DOHH2 (cell line): ENCODE measurements around the gene TMEM79.
A peak's percentile ranks its signal among the peaks of the same experiment; 100 is the strongest.

Experiments
- H3F3A ChIP-seq: fragments of 200-600 bp; sonication (generic), shearing (Covaris generic); 2 replicates; pipeline ENCODE4 v1.6.0; 2016; ENCODE audit warnings: antibody characterized with exemption, mild to moderate bottlenecking; ENCODE audit not compliant: control insufficient read depth, insufficient read depth
- H3K27ac ChIP-seq: fragments of 200-600 bp; sonication (generic); 2 replicates; pipeline ENCODE4 v1.5.1; 2014; ENCODE audit warnings: low read depth, mild to moderate bottlenecking, low read length, moderate library complexity
- H3K27me3 ChIP-seq: fragments of 200-600 bp; sonication (generic); 2 replicates; pipeline ENCODE4 v1.6.1; 2014; ENCODE audit warnings: mild to moderate bottlenecking, low read length, mixed read lengths; ENCODE audit not compliant: control insufficient read depth
- H3K36me3 ChIP-seq: fragments of 200-600 bp; sonication (generic); 2 replicates; pipeline ENCODE4 v1.6.1; 2014; ENCODE audit warnings: mild to moderate bottlenecking, low read length, moderate library complexity, mixed read lengths; ENCODE audit not compliant: control insufficient read depth
- H3K4me1 ChIP-seq: fragments of 200-600 bp; sonication (generic); 2 replicates; pipeline ENCODE4 v1.6.1; 2014; ENCODE audit warnings: mild to moderate bottlenecking, low read length, mixed read lengths; ENCODE audit not compliant: control insufficient read depth
- H3K4me2 ChIP-seq: fragments of 200-600 bp; sonication (generic); 2 replicates; pipeline ENCODE4 v1.6.0; 2014; ENCODE audit warnings: mild to moderate bottlenecking, low read length, moderate library complexity
- H3K4me3 ChIP-seq: fragments of 200-600 bp; sonication (generic); 2 replicates; pipeline ENCODE4 v1.5.1; 2014; ENCODE audit warnings: mild to moderate bottlenecking, low read length, mixed read lengths
- H3K79me2 ChIP-seq: fragments of 200-600 bp; sonication (generic); 2 replicates; pipeline ENCODE4 v1.6.1; 2014; ENCODE audit warnings: mild to moderate bottlenecking, low read length, mixed read lengths; ENCODE audit not compliant: control insufficient read depth
- H3K9me2 ChIP-seq: fragments of 200-600 bp; sonication (generic); replicated peaks from 2 replicates; pipeline ENCODE4 v1.6.1; 2014; ENCODE audit warnings: mild to moderate bottlenecking, low read length, mixed read lengths; ENCODE audit not compliant: control insufficient read depth
- H3K9me3 ChIP-seq: fragments of 200-600 bp; sonication (generic); 2 replicates; pipeline ENCODE4 v1.6.1; 2014; ENCODE audit warnings: antibody characterized with exemption, low read length, mixed read lengths; ENCODE audit not compliant: control insufficient read depth, insufficient read depth
- H4K20me1 ChIP-seq: fragments of 200-600 bp; sonication (generic); 2 replicates; pipeline ENCODE4 v1.6.0; 2014; ENCODE audit warnings: low read depth, mild to moderate bottlenecking, antibody characterized with exemption, low read length, moderate library complexity; ENCODE audit not compliant: control insufficient read depth, insufficient read depth
- EZH2phosphoT487 ChIP-seq: fragments of 200-600 bp; sonication (generic); IDR thresholded peaks from 2 replicates; pipeline ENCODE4 v1.6.1; 2017; ENCODE audit warnings: borderline replicate concordance, mild to moderate bottlenecking, antibody characterized with exemption, low read length, moderate library complexity, mixed read lengths
- TF ChIP-seq, protein P1 (sequence below): fragments of 200-600 bp; sonication (generic); IDR thresholded peaks from one replicate; pipeline ENCODE4 v1.5.1; 2014; ENCODE audit warnings: antibody characterized with exemption, mild to moderate bottlenecking, low read depth, low read length; ENCODE audit not compliant: poor library complexity, severe bottlenecking

Gene TMEM79

DNA sequence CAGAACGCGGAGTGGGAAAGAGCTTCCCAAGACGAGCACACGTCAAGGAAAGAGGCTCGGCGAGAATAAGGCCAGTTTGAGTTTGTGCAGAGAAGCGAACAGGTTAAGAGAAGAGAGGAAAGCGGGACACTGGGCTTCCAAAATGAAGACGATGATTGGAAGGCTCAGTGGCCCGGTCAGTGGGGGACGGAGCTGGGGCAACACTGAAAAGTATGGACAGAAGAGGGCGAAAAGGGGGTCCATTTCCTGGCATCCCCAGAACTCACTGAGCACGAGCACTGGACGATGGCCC lies 53.7 kb downstream of the TMEM79 start:
- Histone ChIP-seq H3F3A (peaks cover 15% of the 10 kb centered on the region; the same call in 1 of the 2 replicates), H3K4me1 (peaks cover 25% of the 10 kb centered on the region), H4K20me1 (peaks cover 15% of the 10 kb centered on the region; the same call in 1 of the 2 replicates), H3K36me3 (peaks cover 47% of the 10 kb centered on the region), H3K9me2 (no peaks in the 10 kb centered on the region), H3K27me3 (no peaks in the 10 kb centered on the region), H3K4me3 (peak overlapping the region; percentile 86), H3K79me2 (peaks cover 57% of the 10 kb centered on the region), H3K9me3 (no peaks in the 10 kb centered on the region), H3K4me2 (peak overlapping the region; percentile 89), H3K27ac (peak overlapping the region; percentile 92)
- TF ChIP-seq, protein P1, sequence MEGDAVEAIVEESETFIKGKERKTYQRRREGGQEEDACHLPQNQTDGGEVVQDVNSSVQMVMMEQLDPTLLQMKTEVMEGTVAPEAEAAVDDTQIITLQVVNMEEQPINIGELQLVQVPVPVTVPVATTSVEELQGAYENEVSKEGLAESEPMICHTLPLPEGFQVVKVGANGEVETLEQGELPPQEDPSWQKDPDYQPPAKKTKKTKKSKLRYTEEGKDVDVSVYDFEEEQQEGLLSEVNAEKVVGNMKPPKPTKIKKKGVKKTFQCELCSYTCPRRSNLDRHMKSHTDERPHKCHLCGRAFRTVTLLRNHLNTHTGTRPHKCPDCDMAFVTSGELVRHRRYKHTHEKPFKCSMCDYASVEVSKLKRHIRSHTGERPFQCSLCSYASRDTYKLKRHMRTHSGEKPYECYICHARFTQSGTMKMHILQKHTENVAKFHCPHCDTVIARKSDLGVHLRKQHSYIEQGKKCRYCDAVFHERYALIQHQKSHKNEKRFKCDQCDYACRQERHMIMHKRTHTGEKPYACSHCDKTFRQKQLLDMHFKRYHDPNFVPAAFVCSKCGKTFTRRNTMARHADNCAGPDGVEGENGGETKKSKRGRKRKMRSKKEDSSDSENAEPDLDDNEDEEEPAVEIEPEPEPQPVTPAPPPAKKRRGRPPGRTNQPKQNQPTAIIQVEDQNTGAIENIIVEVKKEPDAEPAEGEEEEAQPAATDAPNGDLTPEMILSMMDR: no peak
- no peak for TF ChIP-seq EZH2phosphoT487

- H3K79me2 ChIP-seq: peaks cover 54% of the 10 kb centered on the region
- peak within 1 kb of the TSS; percentile 92 for H3K27ac ChIP-seq
- no peaks in the 10 kb centered on the region for H3K27me3 ChIP-seq
- H3K9me2 ChIP-seq: no peaks in the 10 kb centered on the region
- peaks cover 15% of the 10 kb centered on the region; the same call in 1 of the 2 replicates for H3F3A ChIP-seq
- H3K36me3 ChIP-seq: peaks cover 43% of the 10 kb centered on the region
- peak within 1 kb of the TSS; percentile 86 for H3K4me3 ChIP-seq
- H3K4me2 ChIP-seq: peak within 1 kb of the TSS; percentile 89
- no peak for TF ChIP-seq EZH2phosphoT487
- TF ChIP-seq, protein P1: no peak
- no peaks in the 10 kb centered on the region for H3K9me3 ChIP-seq
- peaks cover 25% of the 10 kb centered on the region for H3K4me1 ChIP-seq
- H4K20me1 ChIP-seq: peaks cover 15% of the 10 kb centered on the region; the same call in 1 of the 2 replicates
These were observed 54.3 kb downstream of the TMEM79 start, which contains the start of the genes CCT3 and TSACC for GRCh38 chr1:156338180-156338976. Gene CCT3 (minus strand): TSS chr1:156338292. CDS start chr1:156338184, 108 bp downstream. Gene TSACC (plus strand): TSS chr1:156338526. CDS start chr1:156339758, 1,232 bp downstream.
